ENCODE results near the gene VIPR2. TPM values are rescaled to one million over a fixed set of nuclear protein-coding genes. Genes with fewer than 3 reads are reported as not detected.
"Not testable (repeated sequence)": the region's sequence is repeated elsewhere in the genome, so short reads cannot be mapped to it uniquely, and the experiment has no call there.

The VIPR2 gene
- total RNA-seq, 1 experiment from 2014 or later, result not detected

- H3K27ac ChIP-seq, result no peak overlapping the region
- H3K4me3 ChIP-seq, result no peak overlapping the region
- peaks cover 7% of the 10 kb centered on the region; the same call in 1 of the 2 replicates for H3K4me1 ChIP-seq (replicated peaks)
- no peaks in the 10 kb centered on the region for H3K36me3 ChIP-seq
- H3K9me3 ChIP-seq (replicated peaks), result peaks cover 1% of the 10 kb centered on the region; the same call in 1 of the 2 replicates
- peaks cover 20% of the 10 kb centered on the region for H3K27me3 ChIP-seq (replicated peaks)
- DNase-seq (ENCODE audit: low read depth in 1 of 2, low spot score in 2 of 2), result no peak
Observed at GRCh38 chr7:159140170-159140910, 4.3 kb downstream of the VIPR2 start.

- peaks cover 16% of the 10 kb centered on the region for H3K27me3 ChIP-seq (replicated peaks)
- H3K4me1 ChIP-seq (replicated peaks), result peaks cover 7% of the 10 kb centered on the region; the same call in 1 of the 2 replicates
- no peaks in the 10 kb centered on the region for H3K9me3 ChIP-seq (replicated peaks)
- H3K36me3 ChIP-seq, result no peaks in the 10 kb centered on the region
- no peak overlapping the region for H3K4me3 ChIP-seq
- DNase-seq (ENCODE audit: low read depth in 1 of 2, low spot score in 2 of 2), result no peak
- H3K27ac ChIP-seq, result no peak overlapping the region
Observed at GRCh38 chr7:159139639-159140038, 5.0 kb downstream of the VIPR2 start.

GRCh38 chr7:159139202-159139601, 5.5 kb downstream of the VIPR2 start:
- Histone ChIP-seq H3K36me3 (no peaks in the 10 kb centered on the region), H3K27me3 (replicated peaks) (peaks cover 12% of the 10 kb centered on the region), H3K4me1 (replicated peaks) (peaks cover 4% of the 10 kb centered on the region; the same call in 1 of the 2 replicates), H3K9me3 (replicated peaks) (no peaks in the 10 kb centered on the region), H3K27ac (no peak overlapping the region), H3K4me3 (no peak overlapping the region)
- no peak for DNase-seq (ENCODE audit: low read depth in 1 of 2, low spot score in 2 of 2)

DNA sequence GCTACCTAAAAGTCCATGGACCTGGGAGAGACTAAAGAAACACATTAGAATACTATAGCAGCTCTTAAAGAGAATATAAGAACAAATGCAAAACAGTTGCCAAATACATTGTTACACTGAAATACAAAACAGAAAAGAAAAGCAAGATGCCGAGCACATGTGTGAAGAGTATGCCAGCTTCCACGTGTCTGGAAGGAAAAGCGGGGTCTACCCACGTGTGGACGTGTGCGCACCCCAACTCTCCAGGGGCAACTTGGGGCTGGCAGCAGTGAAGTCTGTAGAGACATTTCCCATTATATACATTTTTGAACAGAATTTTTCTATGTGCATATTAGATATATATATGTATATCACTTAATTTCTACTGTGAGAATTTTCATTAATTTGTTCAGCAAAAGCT, 6.2 kb downstream of the VIPR2 start:
- Histone ChIP-seq H3K4me1 (replicated peaks) (peaks cover 3% of the 10 kb centered on the region; the same call in 1 of the 2 replicates), H3K27ac (no peak overlapping the region), H3K4me3 (no peak overlapping the region), H3K27me3 (replicated peaks) (peaks cover 5% of the 10 kb centered on the region), H3K9me3 (replicated peaks) (no peaks in the 10 kb centered on the region), H3K36me3 (no peaks in the 10 kb centered on the region)
- DNase-seq (ENCODE audit: low read depth in 1 of 2, low spot score in 2 of 2), result no peak

DNA sequence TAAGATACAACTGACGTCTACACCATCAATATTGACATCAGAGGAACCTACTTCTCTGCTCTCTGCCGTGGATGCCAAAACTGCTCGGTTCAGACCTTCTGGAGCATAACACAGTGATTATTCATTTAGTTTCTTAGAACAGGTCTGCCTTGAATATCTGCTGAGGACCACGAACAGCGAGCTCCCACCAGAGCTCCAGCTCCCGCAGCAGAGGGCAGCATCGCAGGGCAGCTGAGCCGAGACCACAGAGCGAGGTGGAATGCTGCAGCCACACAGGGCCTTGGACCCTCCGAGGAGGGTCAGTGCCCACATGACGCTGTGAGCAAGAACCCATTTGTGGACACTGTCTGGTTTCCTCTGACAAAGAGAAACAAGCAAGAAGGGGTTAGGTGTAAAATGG, 6.8 kb downstream of the VIPR2 start:
- H3K27me3 ChIP-seq (replicated peaks), result 0 out of 2 replicates have a peak, but pooled peaks cover 2% of the 10 kb centered on the region
- H3K27ac ChIP-seq, result no peak overlapping the region
- H3K4me1 ChIP-seq (replicated peaks), result peaks cover 3% of the 10 kb centered on the region; the same call in 1 of the 2 replicates
- DNase-seq (ENCODE audit: low read depth in 1 of 2, low spot score in 2 of 2), result no peak
- H3K4me3 ChIP-seq, result no peak overlapping the region
- no peaks in the 10 kb centered on the region for H3K9me3 ChIP-seq (replicated peaks)
- H3K36me3 ChIP-seq, result no peaks in the 10 kb centered on the region

DNA sequence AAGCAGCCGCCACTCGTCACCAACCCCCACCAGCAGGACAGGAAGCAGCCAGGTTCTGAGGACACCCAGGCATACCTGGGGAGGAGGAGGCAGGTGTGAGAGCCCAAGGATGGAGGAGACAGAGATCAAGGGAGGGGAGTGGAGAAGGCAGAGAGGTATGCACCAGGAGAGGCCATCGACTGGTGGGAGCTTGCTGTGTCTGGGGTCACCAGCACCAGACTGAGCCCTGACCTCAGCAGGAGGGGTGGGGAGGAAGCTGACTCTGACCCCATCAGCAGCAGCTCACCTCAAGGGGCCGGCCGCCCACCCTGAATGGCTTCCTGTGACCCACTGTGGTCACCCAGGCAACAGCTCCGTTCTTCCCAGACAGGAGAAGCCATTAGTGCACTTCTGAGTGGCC, 7.8 kb downstream of the VIPR2 start:
- peaks cover 3% of the 10 kb centered on the region; the same call in 1 of the 2 replicates for H3K4me1 ChIP-seq (replicated peaks)
- H3K9me3 ChIP-seq (replicated peaks), result no peaks in the 10 kb centered on the region
- H3K4me3 ChIP-seq, result no peak overlapping the region
- no peaks in the 10 kb centered on the region for H3K36me3 ChIP-seq
- no peaks in the 10 kb centered on the region for H3K27me3 ChIP-seq (replicated peaks)
- H3K27ac ChIP-seq, result no peak overlapping the region
- no peak for DNase-seq (ENCODE audit: low read depth in 1 of 2, low spot score in 2 of 2)

DNA sequence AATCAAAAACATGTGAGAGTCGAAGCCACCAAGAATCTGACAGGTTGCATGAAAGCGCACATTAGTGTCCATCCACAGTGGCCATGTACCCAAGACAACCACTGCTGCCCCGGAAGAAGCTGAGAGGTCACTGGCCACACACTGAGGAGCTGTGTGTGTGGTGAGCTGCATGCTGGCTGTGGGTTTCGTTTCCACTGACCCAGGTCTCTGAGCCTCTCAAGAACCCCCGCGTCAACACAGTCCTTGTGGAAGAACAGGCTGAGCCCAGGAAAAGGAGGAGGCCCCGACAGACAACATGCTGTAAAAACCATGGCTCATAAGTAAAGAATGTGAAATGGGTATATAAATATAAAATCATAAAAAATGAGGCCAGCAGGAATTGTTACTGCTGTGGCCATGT, 8.2 kb downstream of the VIPR2 start:
- no peaks in the 10 kb centered on the region for H3K9me3 ChIP-seq (replicated peaks)
- peaks cover 3% of the 10 kb centered on the region; the same call in 1 of the 2 replicates for H3K4me1 ChIP-seq (replicated peaks)
- no peaks in the 10 kb centered on the region for H3K27me3 ChIP-seq (replicated peaks)
- H3K4me3 ChIP-seq, result no peak overlapping the region
- no peaks in the 10 kb centered on the region for H3K36me3 ChIP-seq
- DNase-seq (ENCODE audit: low read depth in 1 of 2, low spot score in 2 of 2), result peak in 1 of 2 experiments; percentile 8
- H3K27ac ChIP-seq, result no peak overlapping the region

GRCh38 chr7:159136013-159136412, 8.7 kb downstream of the VIPR2 start:
- peaks cover 3% of the 10 kb centered on the region; the same call in 1 of the 2 replicates for H3K4me1 ChIP-seq (replicated peaks)
- H3K27me3 ChIP-seq (replicated peaks), result no peaks in the 10 kb centered on the region
- no peak overlapping the region for H3K4me3 ChIP-seq
- H3K9me3 ChIP-seq (replicated peaks), result no peaks in the 10 kb centered on the region
- no peaks in the 10 kb centered on the region for H3K36me3 ChIP-seq
- no peak for DNase-seq (ENCODE audit: low read depth in 1 of 2, low spot score in 2 of 2)
- no peak overlapping the region for H3K27ac ChIP-seq

DNA sequence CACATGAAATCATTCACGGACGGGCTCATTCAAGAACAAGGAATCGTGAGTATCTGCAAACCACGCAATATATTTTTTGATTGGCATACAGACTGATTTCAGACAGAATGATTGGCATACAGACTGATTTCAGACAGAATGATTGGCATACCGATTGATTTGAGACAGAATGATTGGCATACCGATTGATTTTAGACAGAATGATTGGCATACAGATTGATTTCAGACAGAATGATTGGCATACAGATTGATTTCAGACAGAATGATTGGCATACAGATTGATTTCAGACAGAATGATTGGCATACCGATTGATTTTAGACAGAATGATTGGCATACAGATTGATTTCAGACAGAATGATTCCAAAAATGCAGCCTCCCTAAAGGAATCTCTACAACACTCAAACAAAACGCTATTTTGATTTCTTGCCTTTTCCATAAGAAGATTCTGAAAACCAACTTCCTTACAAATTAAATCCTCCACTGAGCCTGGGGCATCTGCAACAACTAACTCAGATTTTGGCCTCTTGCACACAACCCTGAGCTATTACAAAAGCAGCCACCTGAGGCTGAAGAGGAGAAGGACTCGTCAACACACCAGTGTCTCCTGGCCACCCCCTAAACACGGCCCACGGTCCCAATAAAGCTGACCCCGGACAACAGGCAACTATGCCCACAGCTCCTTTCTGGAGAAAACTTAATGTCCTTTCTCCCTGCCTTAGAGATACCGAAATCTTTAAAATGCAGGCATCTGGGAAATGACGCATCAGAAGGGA, 11.8 kb downstream of the VIPR2 start:
- H3K9me3 ChIP-seq (replicated peaks); H3K27ac ChIP-seq; H3K4me1 ChIP-seq (replicated peaks); H3K27me3 ChIP-seq (replicated peaks); H3K4me3 ChIP-seq; DNase-seq (ENCODE audit: low read depth in 1 of 2, low spot score in 2 of 2); H3K36me3 ChIP-seq: not testable (repeated sequence)

DNA sequence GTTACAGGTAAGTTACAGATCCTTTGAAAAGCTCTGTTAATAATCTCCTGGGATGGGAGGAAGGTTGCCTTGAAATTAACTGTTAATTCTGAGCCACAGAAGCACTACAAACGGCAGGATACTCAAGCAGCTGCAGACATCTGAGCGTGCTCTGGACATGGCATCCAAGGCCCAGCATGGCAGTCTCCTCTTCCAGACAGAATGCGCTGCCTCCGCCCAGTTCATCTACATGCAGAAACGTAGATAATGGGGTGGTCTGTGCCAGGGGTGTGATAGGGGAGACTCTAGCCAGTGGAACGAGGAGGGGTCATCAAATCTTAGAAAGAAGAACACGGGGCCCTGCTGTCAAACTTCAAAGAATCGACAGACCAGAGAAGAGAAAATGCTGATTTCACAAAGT, 13.8 kb downstream of the VIPR2 start:
- Histone ChIP-seq H3K4me3 (no peak overlapping the region), H3K36me3 (no peaks in the 10 kb centered on the region), H3K27ac (no peak overlapping the region), H3K27me3 (replicated peaks) (0 out of 2 replicates have a peak, but pooled peaks cover 2% of the 10 kb centered on the region), H3K4me1 (replicated peaks) (no peaks in the 10 kb centered on the region), H3K9me3 (replicated peaks) (no peaks in the 10 kb centered on the region)
- peak in 1 of 2 experiments; percentile 21 for DNase-seq (ENCODE audit: low read depth in 1 of 2, low spot score in 2 of 2)

- no peak overlapping the region for H3K27ac ChIP-seq
- H3K27me3 ChIP-seq (replicated peaks), result 0 out of 2 replicates have a peak, but pooled peaks cover 2% of the 10 kb centered on the region
- H3K4me1 ChIP-seq (replicated peaks), result no peaks in the 10 kb centered on the region
- H3K4me3 ChIP-seq, result no peak overlapping the region
- peak in 1 of 2 experiments; percentile 21 for DNase-seq (ENCODE audit: low read depth in 1 of 2, low spot score in 2 of 2)
- H3K9me3 ChIP-seq (replicated peaks), result no peaks in the 10 kb centered on the region
- H3K36me3 ChIP-seq, result no peaks in the 10 kb centered on the region
Observed at GRCh38 chr7:159130199-159130775, 14.4 kb downstream of the VIPR2 start.

DNA sequence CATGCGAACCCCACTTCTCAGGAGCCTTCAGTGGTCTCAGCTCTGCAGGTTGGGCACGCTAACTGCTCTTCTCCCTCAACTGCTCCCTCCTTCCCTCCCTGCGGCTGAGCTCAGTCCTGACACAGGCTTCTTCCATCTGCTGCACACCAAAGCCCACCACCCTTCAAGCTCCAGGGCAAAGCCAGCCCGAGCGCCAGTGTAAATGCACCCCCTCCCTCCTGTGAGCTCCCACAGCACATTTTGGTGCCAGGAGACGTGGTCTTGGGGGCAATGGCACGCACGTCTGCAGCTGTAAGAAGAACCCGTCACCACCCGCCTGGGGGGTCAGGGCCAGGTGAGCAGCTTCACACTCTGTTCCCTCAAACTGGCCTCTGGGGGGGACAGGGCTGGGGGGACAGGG, 15.9 kb downstream of the VIPR2 start:
- H3K27ac ChIP-seq, result no peak overlapping the region
- no peaks in the 10 kb centered on the region for H3K36me3 ChIP-seq
- no peaks in the 10 kb centered on the region for H3K4me1 ChIP-seq (replicated peaks)
- no peaks in the 10 kb centered on the region for H3K9me3 ChIP-seq (replicated peaks)
- DNase-seq (ENCODE audit: low read depth in 1 of 2, low spot score in 2 of 2), result peak in 1 of 2 experiments; percentile 20
- no peak overlapping the region for H3K4me3 ChIP-seq
- 0 out of 2 replicates have a peak, but pooled peaks cover 2% of the 10 kb centered on the region for H3K27me3 ChIP-seq (replicated peaks)

- Histone ChIP-seq H3K27me3 (replicated peaks) (0 out of 2 replicates have a peak, but pooled peaks cover 2% of the 10 kb centered on the region), H3K36me3 (no peaks in the 10 kb centered on the region), H3K27ac (no peak overlapping the region), H3K4me3 (no peak overlapping the region), H3K4me1 (replicated peaks) (no peaks in the 10 kb centered on the region), H3K9me3 (replicated peaks) (no peaks in the 10 kb centered on the region)
- no peak for DNase-seq (ENCODE audit: low read depth in 1 of 2, low spot score in 2 of 2)
Observed at GRCh38 chr7:159127691-159128642, 16.7 kb downstream of the VIPR2 start.
